Endothelial cell of umbilical vein (primary cell): ENCODE data around the gene IGFL2. TPM values are rescaled to one million over a fixed set of nuclear protein-coding genes. Genes with fewer than 3 reads are reported as not detected.

Experiments used
- BruUV-seq: library from RNA; stranded (reverse); fragments of 400-500 nt; replicated peaks from 2 replicates; lab custom pipeline; 2021; lab: Mats Ljungman, UMichigan
- CTCF ChIA-PET: fragments of 300-600, 350-600 bp; sonication (Branson Sonifier 250); formaldehyde crosslinking; loops from one replicate; lab custom pipeline; 2021; ENCODE audit warnings: antibody characterized with exemption, inconsistent platforms; lab: Charles Lee
- POLR2A ChIA-PET: fragments of 300-600, 350-600 bp; sonication (Branson Sonifier 250); formaldehyde crosslinking; loops from one replicate; lab custom pipeline; 2021; ENCODE audit warnings: antibody characterized with exemption, inconsistent platforms; lab: Charles Lee
- DNase-seq: peaks from one replicate; pipeline ENCODE4 v3.0.0-alpha.2; 2011; ENCODE audit warnings: low read depth, low spot score
- FAIRE-seq: peaks from 2 replicates; lab custom pipeline; 2011; peaks lifted over from hg19 to GRCh38; lab: Jason Lieb, UNC
- H2AFZ ChIP-seq: 2 replicates; pipeline ENCODE4 v1.6.0; 2012; ENCODE audit warnings: low read depth, low read length, control low read depth, inconsistent platforms
- H3K27ac ChIP-seq: 2 replicates; pipeline ENCODE4 v1.5.1; 2011; ENCODE audit warnings: low read depth, mild to moderate bottlenecking, control low read depth, low read length, moderate library complexity; ENCODE audit not compliant: insufficient read depth
- H3K27me3 ChIP-seq, 2 experiments: 2 replicates each; pipeline versions ENCODE4 v1.6.0 to v1.6.1; 2011; ENCODE audit warnings: low read length in 2 of 2, mixed read lengths in 1 of 2; ENCODE audit not compliant: control insufficient read depth in 2 of 2, insufficient read depth in 2 of 2
- H3K36me3 ChIP-seq, 2 experiments: 2 replicates in 1 of 2; 3 replicates in 1 of 2; pipeline ENCODE4 v1.5.1; 2011; ENCODE audit warnings: low read length in 2 of 2, mild to moderate bottlenecking in 1 of 2, moderate library complexity in 1 of 2; ENCODE audit not compliant: control insufficient read depth in 2 of 2, insufficient read depth in 2 of 2; ENCODE audit errors: extremely low read depth in 1 of 2
- H3K4me1 ChIP-seq: 3 replicates; pipeline ENCODE4 v1.5.1; 2011; ENCODE audit warnings: mild to moderate bottlenecking, low read length; ENCODE audit not compliant: control insufficient read depth, insufficient read depth; ENCODE audit errors: extremely low read depth
- H3K4me2 ChIP-seq: 2 replicates; pipeline ENCODE4 v1.6.1; 2011; ENCODE audit warnings: low read length, control low read depth, mixed read lengths; ENCODE audit not compliant: insufficient read depth
- H3K4me3 ChIP-seq, 3 experiments: fragments of 200-600 bp in 1 of 3; sonication (generic), shearing (Covaris generic) in 1 of 3; replicated peaks in 1 of 3; 2 replicates each; pipeline ENCODE4 v1.5.1; 2011 to 2016; ENCODE audit warnings: control low read depth in 3 of 3, low read length in 3 of 3, mild to moderate bottlenecking in 2 of 3, inconsistent platforms in 1 of 3, low read depth in 1 of 3, moderate library complexity in 1 of 3; ENCODE audit not compliant: insufficient read depth in 1 of 3
- H3K79me2 ChIP-seq: 2 replicates; pipeline ENCODE4 v1.6.0; 2012; ENCODE audit warnings: low read length, inconsistent platforms; ENCODE audit not compliant: control insufficient read depth, insufficient read depth
- H3K9ac ChIP-seq: replicated peaks from 2 replicates; pipeline ENCODE3; 2011; ENCODE audit warnings: low read length, control low read depth; ENCODE audit not compliant: insufficient read depth; ENCODE audit errors: extremely low read depth
- H3K9me1 ChIP-seq: replicated peaks from 3 replicates; pipeline ENCODE4 v1.6.0; 2011; ENCODE audit warnings: mild to moderate bottlenecking, low read length; ENCODE audit not compliant: control insufficient read depth, insufficient read depth; ENCODE audit errors: extremely low read depth
- H3K9me3 ChIP-seq: replicated peaks from 2 replicates; pipeline ENCODE4 v1.5.1; 2012; ENCODE audit warnings: low read length, inconsistent platforms; ENCODE audit not compliant: control insufficient read depth, insufficient read depth
- H4K20me1 ChIP-seq: replicated peaks from 2 replicates; pipeline ENCODE3; 2011; ENCODE audit warnings: mild to moderate bottlenecking, low read length; ENCODE audit not compliant: control insufficient read depth, insufficient read depth; ENCODE audit errors: extremely low read depth
- CTCF ChIP-seq, 2 donors: IDR thresholded peaks; 1 replicate in 1 of 2; 2 replicates in 1 of 2; pipeline ENCODE4 v1.5.1; 2011; ENCODE audit warnings: low read length in 2 of 2, mild to moderate bottlenecking in 2 of 2, moderate library complexity in 2 of 2, control low read depth in 1 of 2, inconsistent platforms in 1 of 2, low read depth in 1 of 2; ENCODE audit not compliant: insufficient read depth in 1 of 2; ENCODE audit errors: extremely low read depth in 1 of 2
- EZH2 ChIP-seq: IDR thresholded peaks from 2 replicates; pipeline ENCODE4 v1.6.1; 2012; ENCODE audit warnings: borderline replicate concordance, low read depth, mild to moderate bottlenecking, moderate library complexity, low read length, inconsistent platforms; ENCODE audit not compliant: severe bottlenecking
- FOS ChIP-seq: IDR thresholded peaks from 2 replicates; pipeline ENCODE4 v1.6.1; 2011; ENCODE audit warnings: mild to moderate bottlenecking, low read length, moderate library complexity, borderline replicate concordance; ENCODE audit not compliant: insufficient read depth
- GATA2 ChIP-seq: IDR thresholded peaks from 2 replicates; pipeline ENCODE4 v1.7.0; 2011; ENCODE audit warnings: low read depth, mild to moderate bottlenecking, moderate library complexity, mixed read lengths, low read length; ENCODE audit not compliant: insufficient read length, insufficient read depth
- JUN ChIP-seq: IDR thresholded peaks from 2 replicates; pipeline ENCODE4 v1.6.1; 2011; ENCODE audit warnings: borderline replicate concordance, low read depth; ENCODE audit not compliant: insufficient read length, insufficient read depth
- MAX ChIP-seq: IDR thresholded peaks from 2 replicates; pipeline ENCODE4 v1.6.1; 2011; ENCODE audit not compliant: insufficient read depth, insufficient read length
- MYC ChIP-seq: IDR thresholded peaks from one replicate; pipeline ENCODE4 v1.6.1; 2011; ENCODE audit warnings: mild to moderate bottlenecking, low read depth, low read length
- POLR2A ChIP-seq: IDR thresholded peaks from 2 replicates; pipeline ENCODE4 v1.6.1; 2012; ENCODE audit warnings: low read depth, mild to moderate bottlenecking, control low read depth, low read length
- POLR2AphosphoS5 ChIP-seq: IDR thresholded peaks from 2 replicates; pipeline ENCODE4 v1.6.1; 2012; ENCODE audit warnings: low read depth, mild to moderate bottlenecking, control low read depth, low read length, moderate library complexity; ENCODE audit not compliant: insufficient read depth
- dilution Hi-C: fragments of 300-500 bp; cut with MboI; formaldehyde crosslinking; loops from one replicate; pipeline ENCODE4 v1.15.0; 2019; ENCODE audit warnings: low sequenced_read_pairs; ENCODE audit not compliant: extremely low pct_ligation_motif_present
- intact Hi-C: fragments of 100-400 bp; cut with micrococcal nuclease; formaldehyde crosslinking; loops from one replicate; pipeline ENCODE4 v1.10.0; 2022
- polyA plus RNA-seq, 4 experiments: library from polyadenylated mRNA; depleted of rRNA in 3 of 4; stranded (reverse) in 3 of 4; unstranded in 1 of 4; fragments of >200 nt; gene quantifications; 2 replicates each; pipeline versions ENCODE4 v1.2.1 to v1.2.3, GENCODE V29; 2011 to 2012; ENCODE audit warnings: missing spikeins in 1 of 4
- total RNA-seq: library from RNA; stranded (reverse); gene quantifications from 2 replicates; pipeline ENCODE4 v1.2.3, GENCODE V29; 2021

The IGFL2 gene
- total and polyA plus RNA-seq, 2 donors (not counting 3 experiments of a cell fraction or from before 2014, with no cell fraction given) = not detected

GRCh38 chr19:46197314-46198070, 49.5 kb downstream of the IGFL2 start:
- ChIA-PET CTCF (no interaction called here), POLR2A (no interaction called here)
- no peaks in the 10 kb centered on the region for H3K79me2 ChIP-seq
- no peaks in the 10 kb centered on the region for H3K4me1 ChIP-seq
- no peak overlapping the region for H3K27ac ChIP-seq
- intact Hi-C loops (no loop called here), dilution Hi-C loops (no loop called here)
- H3K9me1 ChIP-seq = no peaks in the 10 kb centered on the region
- no peaks in the 10 kb centered on the region for H3K36me3 ChIP-seq
- FAIRE-seq = no peak
- H2AFZ ChIP-seq = no peak overlapping the region
- H3K27me3 ChIP-seq = peaks cover 0 to 4% of the 10 kb centered on the region in 2 experiments
- BruUV-seq = no TSS peak
- H3K9me3 ChIP-seq = no peaks in the 10 kb centered on the region
- H4K20me1 ChIP-seq = no peaks in the 10 kb centered on the region
- TF ChIP-seq FOS = no peak
- no peak for TF ChIP-seq POLR2A
- no peak for TF ChIP-seq GATA2
- TF ChIP-seq JUN = no peak
- no peak for TF ChIP-seq MYC
- TF ChIP-seq POLR2AphosphoS5 = no peak
- TF ChIP-seq EZH2 = no peak
- no peak for TF ChIP-seq CTCF (IDR thresholded peaks at IDR 0.05; ENCODE audit: extremely low read depth in 1 of 2, insufficient read depth in 1 of 2, low read depth in 1 of 2, low read length in 2 of 2)
- no peak for TF ChIP-seq MAX
- DNase-seq = no peak
- H3K9ac ChIP-seq = no peak overlapping the region
- no peak overlapping the region for H3K4me3 ChIP-seq
- H3K4me2 ChIP-seq = no peak overlapping the region
